Measurements from ENCODE around the gene BFSP1.

GRCh38 chr20:17465236-17465635 lies 65.9 kb downstream of the BFSP1 start:
- TF ChIP-seq CTCF (IDR thresholded peaks at IDR 0.05; ENCODE audit: insufficient read depth, low read length) (no peak), POLR2AphosphoS5 (IDR thresholded peaks at IDR 0.05; ENCODE audit: low read depth) (no peak), GABPA (IDR thresholded peaks at IDR 0.05; ENCODE audit: low read depth) (no peak)

All from HL-60 (cell line).